Ishikawa (cell line): ENCODE measurements around the gene COL25A1.

Experiments used
- CEBPB ChIP-seq: IDR thresholded peaks from 2 replicates; pipeline ENCODE4 v1.6.1; 2012
- CREB1 ChIP-seq: IDR thresholded peaks from 2 replicates; pipeline ENCODE4 v1.6.1; 2012; ENCODE audit warnings: low read depth
- EGR1 ChIP-seq: IDR thresholded peaks from 2 replicates; pipeline ENCODE4 v1.6.1; 2012
- EP300 ChIP-seq: IDR thresholded peaks from 2 replicates; pipeline ENCODE4 v1.6.1; 2012; ENCODE audit warnings: borderline replicate concordance
- FOXM1 ChIP-seq: IDR thresholded peaks from 2 replicates; pipeline ENCODE4 v1.6.1; 2012; ENCODE audit warnings: low read depth, borderline replicate concordance
- NFIC ChIP-seq: IDR thresholded peaks from 2 replicates; pipeline ENCODE4 v1.6.1; 2012
- RAD21 ChIP-seq: IDR thresholded peaks from 2 replicates; pipeline ENCODE4 v1.6.1; 2012; ENCODE audit warnings: low read depth
- TAF1 ChIP-seq: IDR thresholded peaks from 2 replicates; pipeline ENCODE4 v1.6.1; 2012; ENCODE audit warnings: low read depth, mild to moderate bottlenecking
- TCF12 ChIP-seq: IDR thresholded peaks from 2 replicates; pipeline ENCODE4 v1.6.1; 2012; ENCODE audit warnings: low read depth
- TEAD4 ChIP-seq: IDR thresholded peaks from 2 replicates; pipeline ENCODE4 v1.6.1; 2012
- YY1 ChIP-seq: IDR thresholded peaks from 2 replicates; pipeline ENCODE4 v1.6.1; 2012; ENCODE audit warnings: low read depth
- ZBTB7A ChIP-seq: IDR thresholded peaks from 2 replicates; pipeline ENCODE4 v1.6.1; 2012; ENCODE audit warnings: low read depth
- TF ChIP-seq, protein P1 (sequence below): IDR thresholded peaks from 2 replicates; pipeline ENCODE4 v1.6.1; 2012; ENCODE audit warnings: low read depth, mild to moderate bottlenecking
- TF ChIP-seq, protein P2 (sequence below): IDR thresholded peaks from 2 replicates; pipeline ENCODE4 v1.6.1; 2012
- TF ChIP-seq, protein P3 (sequence below): IDR thresholded peaks from 2 replicates; pipeline ENCODE4 v1.6.1; 2012

The COL25A1 gene

DNA sequence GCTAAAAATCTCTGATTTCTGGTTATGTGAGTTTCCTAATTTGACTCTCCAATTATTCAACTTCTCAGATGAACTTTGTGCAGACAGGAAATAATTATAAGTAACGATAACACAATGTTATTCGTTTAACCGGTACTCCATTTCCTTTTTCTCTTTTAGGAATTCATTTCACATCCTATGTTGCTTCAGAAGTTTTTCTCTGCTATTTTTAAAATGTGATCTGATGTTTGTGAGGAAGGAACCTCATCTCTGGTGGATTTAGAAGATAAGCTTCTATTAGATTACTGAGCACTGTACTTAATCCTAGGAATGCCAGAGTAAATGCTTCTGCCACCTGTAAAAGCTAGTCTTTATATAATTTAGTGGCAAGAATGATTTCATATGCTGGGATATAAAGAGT is 423.7 kb downstream of the COL25A1 start:
- TF ChIP-seq ZBTB7A = no peak
- no peak for TF ChIP-seq TAF1
- no peak for TF ChIP-seq CREB1
- no peak for TF ChIP-seq TEAD4
- no peak for TF ChIP-seq YY1
- TF ChIP-seq EP300 = no peak
- no peak for TF ChIP-seq FOXM1
- TF ChIP-seq, protein P1, sequence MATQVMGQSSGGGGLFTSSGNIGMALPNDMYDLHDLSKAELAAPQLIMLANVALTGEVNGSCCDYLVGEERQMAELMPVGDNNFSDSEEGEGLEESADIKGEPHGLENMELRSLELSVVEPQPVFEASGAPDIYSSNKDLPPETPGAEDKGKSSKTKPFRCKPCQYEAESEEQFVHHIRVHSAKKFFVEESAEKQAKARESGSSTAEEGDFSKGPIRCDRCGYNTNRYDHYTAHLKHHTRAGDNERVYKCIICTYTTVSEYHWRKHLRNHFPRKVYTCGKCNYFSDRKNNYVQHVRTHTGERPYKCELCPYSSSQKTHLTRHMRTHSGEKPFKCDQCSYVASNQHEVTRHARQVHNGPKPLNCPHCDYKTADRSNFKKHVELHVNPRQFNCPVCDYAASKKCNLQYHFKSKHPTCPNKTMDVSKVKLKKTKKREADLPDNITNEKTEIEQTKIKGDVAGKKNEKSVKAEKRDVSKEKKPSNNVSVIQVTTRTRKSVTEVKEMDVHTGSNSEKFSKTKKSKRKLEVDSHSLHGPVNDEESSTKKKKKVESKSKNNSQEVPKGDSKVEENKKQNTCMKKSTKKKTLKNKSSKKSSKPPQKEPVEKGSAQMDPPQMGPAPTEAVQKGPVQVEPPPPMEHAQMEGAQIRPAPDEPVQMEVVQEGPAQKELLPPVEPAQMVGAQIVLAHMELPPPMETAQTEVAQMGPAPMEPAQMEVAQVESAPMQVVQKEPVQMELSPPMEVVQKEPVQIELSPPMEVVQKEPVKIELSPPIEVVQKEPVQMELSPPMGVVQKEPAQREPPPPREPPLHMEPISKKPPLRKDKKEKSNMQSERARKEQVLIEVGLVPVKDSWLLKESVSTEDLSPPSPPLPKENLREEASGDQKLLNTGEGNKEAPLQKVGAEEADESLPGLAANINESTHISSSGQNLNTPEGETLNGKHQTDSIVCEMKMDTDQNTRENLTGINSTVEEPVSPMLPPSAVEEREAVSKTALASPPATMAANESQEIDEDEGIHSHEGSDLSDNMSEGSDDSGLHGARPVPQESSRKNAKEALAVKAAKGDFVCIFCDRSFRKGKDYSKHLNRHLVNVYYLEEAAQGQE = no peak
- TF ChIP-seq, protein P2, sequence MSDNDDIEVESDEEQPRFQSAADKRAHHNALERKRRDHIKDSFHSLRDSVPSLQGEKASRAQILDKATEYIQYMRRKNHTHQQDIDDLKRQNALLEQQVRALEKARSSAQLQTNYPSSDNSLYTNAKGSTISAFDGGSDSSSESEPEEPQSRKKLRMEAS = no peak

- TF ChIP-seq CREB1 (no peak), EGR1 (no peak), FOXM1 (no peak), NFIC (no peak), CEBPB (no peak), TCF12 (no peak), RAD21 (no peak)
- TF ChIP-seq, protein P3, sequence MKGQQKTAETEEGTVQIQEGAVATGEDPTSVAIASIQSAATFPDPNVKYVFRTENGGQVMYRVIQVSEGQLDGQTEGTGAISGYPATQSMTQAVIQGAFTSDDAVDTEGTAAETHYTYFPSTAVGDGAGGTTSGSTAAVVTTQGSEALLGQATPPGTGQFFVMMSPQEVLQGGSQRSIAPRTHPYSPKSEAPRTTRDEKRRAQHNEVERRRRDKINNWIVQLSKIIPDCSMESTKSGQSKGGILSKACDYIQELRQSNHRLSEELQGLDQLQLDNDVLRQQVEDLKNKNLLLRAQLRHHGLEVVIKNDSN = no peak
These were observed 424.6 kb downstream of the COL25A1 start for GRCh38 chr4:108877821-108878220.

DNA sequence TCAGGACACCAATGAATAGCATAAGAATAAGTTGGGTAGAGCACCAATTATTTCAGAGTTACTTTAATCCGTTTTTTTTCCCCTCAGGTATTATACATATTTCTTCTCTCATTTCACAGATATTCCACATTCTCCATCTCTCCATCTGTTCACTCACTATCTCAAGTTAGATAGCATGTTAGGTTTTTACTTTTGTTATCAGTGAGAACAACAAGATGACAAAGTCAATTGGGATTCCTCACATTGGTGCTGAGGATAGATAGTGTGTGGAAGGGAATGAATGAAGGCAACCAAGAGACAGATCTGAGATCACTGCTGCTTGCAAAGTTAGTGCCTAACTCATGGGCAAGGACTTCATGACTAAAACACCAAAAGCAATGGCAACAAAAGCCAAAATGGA is 427.7 kb downstream of the COL25A1 start:
- TF ChIP-seq EP300 = no peak
- no peak for TF ChIP-seq ZBTB7A
- no peak for TF ChIP-seq EGR1
- TF ChIP-seq TCF12 = no peak
- TF ChIP-seq, protein P1 = no peak
- no peak for TF ChIP-seq FOXM1
- TF ChIP-seq YY1 = no peak
- TF ChIP-seq CREB1 = no peak
- TF ChIP-seq TAF1 = no peak
- TF ChIP-seq TEAD4 = no peak

GRCh38 chr4:108868606-108869227 is 433.7 kb downstream of the COL25A1 start:
- TF ChIP-seq TAF1 = no peak
- TF ChIP-seq NFIC = no peak
- TF ChIP-seq, protein P2 = no peak

DNA sequence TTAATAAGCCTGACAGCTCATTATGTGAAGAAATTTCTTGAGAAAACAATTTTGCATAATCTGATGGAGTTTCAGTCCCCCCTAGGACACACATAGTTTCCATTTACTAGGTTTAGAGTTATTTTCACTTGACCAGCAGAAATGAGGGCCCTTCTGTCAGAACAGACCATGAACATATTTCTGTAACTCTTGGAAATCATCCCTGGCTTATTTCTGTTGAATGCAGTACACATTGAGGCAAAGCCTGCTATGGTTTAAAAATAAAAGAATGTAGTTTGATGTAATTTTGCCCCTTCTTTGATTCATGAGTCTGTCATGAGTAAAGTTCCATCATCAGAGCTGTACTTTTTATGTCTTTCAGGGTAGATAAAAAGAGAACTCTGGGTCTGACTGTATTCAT is 435.0 kb downstream of the COL25A1 start:
- TF ChIP-seq, protein P3 = no peak
- TF ChIP-seq NFIC = no peak
- TF ChIP-seq RAD21 = no peak

- TF ChIP-seq, protein P1 = peak; percentile 88
- TF ChIP-seq EGR1 = no peak
These were observed 441.1 kb downstream of the COL25A1 start for GRCh38 chr4:108861334-108861733.
